Measurements from ENCODE around the gene NR4A1.

Gene NR4A1

DNA sequence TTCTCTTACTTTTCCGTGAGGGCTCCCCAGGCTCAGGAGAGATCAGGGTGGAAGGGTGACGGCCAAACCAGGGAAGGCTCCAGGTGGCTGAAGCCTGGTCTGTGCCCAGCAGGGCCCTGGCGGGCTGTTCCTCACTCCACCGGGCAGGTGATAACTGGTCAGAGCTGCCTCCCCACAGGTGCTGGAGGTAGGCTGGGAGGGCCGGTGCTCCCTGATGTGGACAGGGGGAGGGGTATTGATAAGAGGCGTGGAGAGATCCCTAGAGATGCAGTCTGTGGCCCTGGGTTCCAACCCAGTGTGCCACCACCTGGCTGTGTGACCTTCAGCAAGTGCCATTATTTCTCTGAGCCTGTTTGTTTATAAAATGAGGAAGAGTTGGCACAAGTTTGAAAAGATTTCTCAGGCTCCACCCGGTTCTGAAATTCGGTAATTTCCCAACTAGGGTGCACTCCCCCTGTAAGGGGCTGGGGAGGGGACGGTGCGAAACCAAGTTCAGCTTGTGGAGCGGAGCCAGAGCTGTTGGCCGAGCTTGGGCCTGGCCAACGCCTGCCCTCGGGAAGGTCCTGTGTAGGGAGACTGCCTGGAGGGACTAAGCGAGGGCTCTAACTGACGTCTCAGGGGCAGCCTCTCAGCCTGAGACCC lies 1.0 kb upstream of the NR4A1 start:
- Histone ChIP-seq H3F3A (ENCODE audit: insufficient read depth, low read length) (peaks cover 21% of the 10 kb centered on the region), H3K27me3 (replicated peaks; ENCODE audit: insufficient read depth, low read length) (no peaks in the 10 kb centered on the region), H3K36me3 (replicated peaks; ENCODE audit: insufficient read depth, low read length) (no peaks in the 10 kb centered on the region), H3K4me2 (ENCODE audit: low read depth, low read length) (peak overlapping the region; percentile 100), H2AFZ (ENCODE audit: low read length) (peak overlapping the region; percentile 62; the same call in 1 of the 2 replicates), H3K79me2 (ENCODE audit: low read length) (no peaks in the 10 kb centered on the region), H3K9me2 (replicated peaks; ENCODE audit: insufficient read depth, low read length) (no peaks in the 10 kb centered on the region), H3K9me3 (replicated peaks; ENCODE audit: insufficient read depth, low read length) (no peaks in the 10 kb centered on the region), H3K4me1 (ENCODE audit: low read length) (peaks cover 26% of the 10 kb centered on the region), H3K9ac (ENCODE audit: low read length) (peak overlapping the region; percentile 100), H3K4me3 (ENCODE audit: low read length) (peak overlapping the region; percentile 84), H4K20me1 (ENCODE audit: insufficient read depth, low read length) (no peaks in the 10 kb centered on the region), H3K27ac (ENCODE audit: low read length) (peak overlapping the region; percentile 96)
- TF ChIP-seq EZH2phosphoT487 (IDR thresholded peaks at IDR 0.05; ENCODE audit: low read length) (no peak), EZH2 (optimal IDR thresholded peaks at IDR 0.05; ENCODE audit: low read depth, low read length) (no peak)
- TF ChIP-seq, protein P1, sequence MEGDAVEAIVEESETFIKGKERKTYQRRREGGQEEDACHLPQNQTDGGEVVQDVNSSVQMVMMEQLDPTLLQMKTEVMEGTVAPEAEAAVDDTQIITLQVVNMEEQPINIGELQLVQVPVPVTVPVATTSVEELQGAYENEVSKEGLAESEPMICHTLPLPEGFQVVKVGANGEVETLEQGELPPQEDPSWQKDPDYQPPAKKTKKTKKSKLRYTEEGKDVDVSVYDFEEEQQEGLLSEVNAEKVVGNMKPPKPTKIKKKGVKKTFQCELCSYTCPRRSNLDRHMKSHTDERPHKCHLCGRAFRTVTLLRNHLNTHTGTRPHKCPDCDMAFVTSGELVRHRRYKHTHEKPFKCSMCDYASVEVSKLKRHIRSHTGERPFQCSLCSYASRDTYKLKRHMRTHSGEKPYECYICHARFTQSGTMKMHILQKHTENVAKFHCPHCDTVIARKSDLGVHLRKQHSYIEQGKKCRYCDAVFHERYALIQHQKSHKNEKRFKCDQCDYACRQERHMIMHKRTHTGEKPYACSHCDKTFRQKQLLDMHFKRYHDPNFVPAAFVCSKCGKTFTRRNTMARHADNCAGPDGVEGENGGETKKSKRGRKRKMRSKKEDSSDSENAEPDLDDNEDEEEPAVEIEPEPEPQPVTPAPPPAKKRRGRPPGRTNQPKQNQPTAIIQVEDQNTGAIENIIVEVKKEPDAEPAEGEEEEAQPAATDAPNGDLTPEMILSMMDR (IDR thresholded peaks at IDR 0.05; ENCODE audit: low read length) = no peak
- peak; percentile 2 for DNase-seq

DNA sequence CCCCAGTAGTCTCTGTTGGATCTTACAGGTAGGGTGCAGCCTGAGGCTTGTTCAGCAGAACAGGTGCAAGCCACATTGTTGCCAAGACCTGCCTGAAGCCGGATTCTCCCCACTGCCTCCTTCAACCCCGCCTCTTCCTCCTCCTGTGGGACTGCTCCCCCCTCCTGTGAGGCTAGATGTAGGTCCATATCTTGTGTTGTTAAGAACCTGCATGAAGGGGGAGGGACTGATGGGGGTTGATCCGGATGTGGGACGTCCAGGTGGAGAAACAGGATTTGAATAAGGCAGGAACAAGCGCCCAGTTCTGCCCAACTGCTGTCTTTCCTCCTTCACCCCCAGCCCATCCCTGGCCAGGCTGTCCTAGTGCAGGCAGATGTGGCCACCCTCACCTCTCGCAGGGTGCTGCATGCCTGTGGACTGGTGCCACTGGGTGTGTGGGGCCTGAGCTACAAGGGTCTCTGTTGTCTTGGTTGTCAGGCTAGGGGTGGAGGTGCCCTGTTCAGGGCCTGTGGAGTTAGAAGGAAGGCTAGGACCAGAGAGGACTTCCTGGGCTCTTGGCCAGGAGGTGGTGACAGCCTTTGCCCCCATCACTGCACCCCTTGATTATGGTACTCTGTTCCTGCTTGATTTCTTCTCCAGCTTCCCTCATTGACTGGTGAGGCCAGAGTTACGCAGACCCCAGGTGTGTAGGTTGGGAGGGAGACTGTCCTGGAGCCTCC lies 1.4 kb downstream of the NR4A1 start:
- H3K9me2 ChIP-seq (replicated peaks; ENCODE audit: insufficient read depth, low read length) = no peaks in the 10 kb centered on the region
- H4K20me1 ChIP-seq (ENCODE audit: insufficient read depth, low read length) = no peaks in the 10 kb centered on the region
- H3K36me3 ChIP-seq (replicated peaks; ENCODE audit: insufficient read depth, low read length) = no peaks in the 10 kb centered on the region
- TF ChIP-seq EZH2phosphoT487 (IDR thresholded peaks at IDR 0.05; ENCODE audit: low read length) (no peak), EZH2 (optimal IDR thresholded peaks at IDR 0.05; ENCODE audit: low read depth, low read length) (no peak)
- TF ChIP-seq, protein P1 (IDR thresholded peaks at IDR 0.05; ENCODE audit: low read length) = no peak
- H3K27ac ChIP-seq (ENCODE audit: low read length) = peak overlapping the region; percentile 87; the same call in 1 of the 2 replicates
- no peaks in the 10 kb centered on the region for H3K27me3 ChIP-seq (replicated peaks; ENCODE audit: insufficient read depth, low read length)
- H3K4me3 ChIP-seq (ENCODE audit: low read length) = peak overlapping the region; percentile 29; the same call in 1 of the 2 replicates
- peak overlapping the region; percentile 93; the same call in 1 of the 2 replicates for H3K9ac ChIP-seq (ENCODE audit: low read length)
- H3K4me2 ChIP-seq (ENCODE audit: low read depth, low read length) = peak overlapping the region; percentile 100
- peaks cover 26% of the 10 kb centered on the region for H3K4me1 ChIP-seq (ENCODE audit: low read length)
- H3F3A ChIP-seq (ENCODE audit: insufficient read depth, low read length) = peaks cover 21% of the 10 kb centered on the region
- no peaks in the 10 kb centered on the region for H3K9me3 ChIP-seq (replicated peaks; ENCODE audit: insufficient read depth, low read length)
- no peak overlapping the region for H2AFZ ChIP-seq (ENCODE audit: low read length)
- DNase-seq = no peak
- no peaks in the 10 kb centered on the region for H3K79me2 ChIP-seq (ENCODE audit: low read length)

DNA sequence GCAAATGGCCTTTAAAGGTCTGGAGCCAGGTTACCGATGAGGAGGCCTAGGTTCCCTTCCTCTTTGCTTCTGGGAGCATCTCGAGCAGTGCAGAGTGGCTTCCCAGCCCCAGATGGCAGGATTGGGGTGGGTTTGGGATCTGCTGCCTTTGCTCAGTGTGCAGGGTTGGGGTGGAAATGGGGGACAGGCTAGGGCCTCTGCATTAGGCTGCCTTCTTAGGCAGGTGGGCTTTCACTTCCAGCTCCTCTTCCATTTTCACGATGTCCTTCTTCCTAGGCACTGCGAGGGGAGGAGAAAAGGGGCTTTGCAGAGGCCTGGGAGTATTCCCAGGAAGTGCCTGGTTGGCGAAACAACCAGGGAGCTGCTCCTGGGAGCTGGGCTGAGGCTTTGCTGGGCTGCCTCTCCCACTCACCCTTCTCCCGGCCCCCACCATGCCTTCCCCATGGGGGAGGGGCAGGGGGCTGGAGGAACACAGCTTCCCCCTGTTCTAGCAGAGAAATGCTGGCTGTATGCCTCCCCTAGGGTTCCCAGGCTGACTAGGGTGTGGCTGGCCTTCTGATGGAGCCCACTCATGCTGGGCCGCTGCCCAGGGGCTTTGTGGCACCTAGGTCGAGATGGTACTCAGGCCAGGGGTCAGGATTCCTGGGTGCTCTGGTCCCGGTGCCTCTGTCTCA lies 2.4 kb downstream of the NR4A1 start:
- Histone ChIP-seq H4K20me1 (ENCODE audit: insufficient read depth, low read length) (no peaks in the 10 kb centered on the region), H3K9ac (ENCODE audit: low read length) (no peak overlapping the region), H3K4me3 (ENCODE audit: low read length) (no peak overlapping the region), H2AFZ (ENCODE audit: low read length) (no peak overlapping the region), H3K27me3 (replicated peaks; ENCODE audit: insufficient read depth, low read length) (no peaks in the 10 kb centered on the region), H3K36me3 (replicated peaks; ENCODE audit: insufficient read depth, low read length) (no peaks in the 10 kb centered on the region), H3F3A (ENCODE audit: insufficient read depth, low read length) (peaks cover 21% of the 10 kb centered on the region), H3K9me3 (replicated peaks; ENCODE audit: insufficient read depth, low read length) (no peaks in the 10 kb centered on the region), H3K4me2 (ENCODE audit: low read depth, low read length) (no peak overlapping the region), H3K4me1 (ENCODE audit: low read length) (peaks cover 26% of the 10 kb centered on the region), H3K9me2 (replicated peaks; ENCODE audit: insufficient read depth, low read length) (no peaks in the 10 kb centered on the region), H3K79me2 (ENCODE audit: low read length) (no peaks in the 10 kb centered on the region), H3K27ac (ENCODE audit: low read length) (no peak overlapping the region)
- TF ChIP-seq EZH2 (optimal IDR thresholded peaks at IDR 0.05; ENCODE audit: low read depth, low read length) = no peak
- no peak for DNase-seq
